ENCODE data around the gene PRRC2B. TPM values are rescaled to one million over a fixed set of nuclear protein-coding genes. Genes with fewer than 3 reads are reported as not detected.

Gene PRRC2B
- total and polyA plus RNA-seq, 2 of the 13 experiments (the other 11 are each of a cell fraction or from before 2014, with no cell fraction given) = 20.8 to 37.4 TPM

GRCh38 chr9:131545003-131545785, 151.3 kb downstream of the PRRC2B start, which contains the start of gene PRRT1B (continued):
- TF ChIP-seq, protein P1, sequence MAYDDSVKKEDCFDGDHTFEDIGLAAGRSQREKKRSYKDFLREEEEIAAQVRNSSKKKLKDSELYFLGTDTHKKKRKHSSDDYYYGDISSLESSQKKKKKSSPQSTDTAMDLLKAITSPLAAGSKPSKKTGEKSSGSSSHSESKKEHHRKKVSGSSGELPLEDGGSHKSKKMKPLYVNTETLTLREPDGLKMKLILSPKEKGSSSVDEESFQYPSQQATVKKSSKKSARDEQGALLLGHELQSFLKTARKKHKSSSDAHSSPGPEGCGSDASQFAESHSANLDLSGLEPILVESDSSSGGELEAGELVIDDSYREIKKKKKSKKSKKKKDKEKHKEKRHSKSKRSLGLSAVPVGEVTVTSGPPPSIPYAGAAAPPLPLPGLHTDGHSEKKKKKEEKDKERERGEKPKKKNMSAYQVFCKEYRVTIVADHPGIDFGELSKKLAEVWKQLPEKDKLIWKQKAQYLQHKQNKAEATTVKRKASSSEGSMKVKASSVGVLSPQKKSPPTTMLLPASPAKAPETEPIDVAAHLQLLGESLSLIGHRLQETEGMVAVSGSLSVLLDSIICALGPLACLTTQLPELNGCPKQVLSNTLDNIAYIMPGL (CRISPR knock-in tag; IDR thresholded peaks at IDR 0.05; ENCODE audit: borderline replicate concordance in 1 of 2, low read depth in 1 of 2) = peak; percentile 17 to 68; a peak in 2 of 4 replicates
- no peak for TF ChIP-seq CC2D1A (CRISPR knock-in tag; IDR thresholded peaks at IDR 0.05)
- TF ChIP-seq, protein P2, sequence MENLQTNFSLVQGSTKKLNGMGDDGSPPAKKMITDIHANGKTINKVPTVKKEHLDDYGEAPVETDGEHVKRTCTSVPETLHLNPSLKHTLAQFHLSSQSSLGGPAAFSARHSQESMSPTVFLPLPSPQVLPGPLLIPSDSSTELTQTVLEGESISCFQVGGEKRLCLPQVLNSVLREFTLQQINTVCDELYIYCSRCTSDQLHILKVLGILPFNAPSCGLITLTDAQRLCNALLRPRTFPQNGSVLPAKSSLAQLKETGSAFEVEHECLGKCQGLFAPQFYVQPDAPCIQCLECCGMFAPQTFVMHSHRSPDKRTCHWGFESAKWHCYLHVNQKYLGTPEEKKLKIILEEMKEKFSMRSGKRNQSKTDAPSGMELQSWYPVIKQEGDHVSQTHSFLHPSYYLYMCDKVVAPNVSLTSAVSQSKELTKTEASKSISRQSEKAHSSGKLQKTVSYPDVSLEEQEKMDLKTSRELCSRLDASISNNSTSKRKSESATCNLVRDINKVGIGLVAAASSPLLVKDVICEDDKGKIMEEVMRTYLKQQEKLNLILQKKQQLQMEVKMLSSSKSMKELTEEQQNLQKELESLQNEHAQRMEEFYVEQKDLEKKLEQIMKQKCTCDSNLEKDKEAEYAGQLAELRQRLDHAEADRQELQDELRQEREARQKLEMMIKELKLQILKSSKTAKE (CRISPR knock-in tag; IDR thresholded peaks at IDR 0.05; ENCODE audit: borderline replicate concordance) = peak; percentile 92
- TF ChIP-seq LBX2 (CRISPR knock-in tag; IDR thresholded peaks at IDR 0.05; ENCODE audit: borderline replicate concordance) = no peak
- TF ChIP-seq POGZ (CRISPR knock-in tag; IDR thresholded peaks at IDR 0.05) = peak; percentile 76
- TF ChIP-seq ZNF703 (CRISPR knock-in tag; IDR thresholded peaks at IDR 0.05; ENCODE audit: borderline replicate concordance) = 0 out of 2 replicates have a peak, but pooled peaks have one; percentile 9
- no peak for TF ChIP-seq ZSCAN30 (CRISPR knock-in tag; IDR thresholded peaks at IDR 0.05)
- no peak; the same call in 1 of the 2 replicates for TF ChIP-seq ZSCAN9 (CRISPR knock-in tag; IDR thresholded peaks at IDR 0.05; ENCODE audit: borderline replicate concordance)
- peak; percentile 73 for TF ChIP-seq PATZ1 (CRISPR knock-in tag; IDR thresholded peaks at IDR 0.05)
- TF ChIP-seq HMG20A (CRISPR knock-in tag; IDR thresholded peaks at IDR 0.05; ENCODE audit: borderline replicate concordance) = peak; percentile 68; the same call in 1 of the 2 replicates
- TF ChIP-seq GZF1 (CRISPR knock-in tag; IDR thresholded peaks at IDR 0.05) = no peak
- TF ChIP-seq TEAD3 (CRISPR knock-in tag; optimal IDR thresholded peaks at IDR 0.05; ENCODE audit: borderline replicate concordance) = peak; percentile 51
- no peak for TF ChIP-seq THYN1 (CRISPR knock-in tag; IDR thresholded peaks at IDR 0.05; ENCODE audit: borderline replicate concordance, low read depth)
- TF ChIP-seq TAF15 (IDR thresholded peaks at IDR 0.05; ENCODE audit: low read depth, low read length, poor library complexity, severe bottlenecking) = no peak
- no peak for TF ChIP-seq PCBP2 (optimal IDR thresholded peaks at IDR 0.05; ENCODE audit: low read depth, low read length, poor library complexity, severe bottlenecking)
- TF ChIP-seq RBFOX2 (IDR thresholded peaks at IDR 0.05; ENCODE audit: low read depth, low read length) = no peak
- TF ChIP-seq PAX8 (CRISPR knock-in tag; IDR thresholded peaks at IDR 0.05; ENCODE audit: borderline replicate concordance) = no peak
- TF ChIP-seq, protein P3, sequence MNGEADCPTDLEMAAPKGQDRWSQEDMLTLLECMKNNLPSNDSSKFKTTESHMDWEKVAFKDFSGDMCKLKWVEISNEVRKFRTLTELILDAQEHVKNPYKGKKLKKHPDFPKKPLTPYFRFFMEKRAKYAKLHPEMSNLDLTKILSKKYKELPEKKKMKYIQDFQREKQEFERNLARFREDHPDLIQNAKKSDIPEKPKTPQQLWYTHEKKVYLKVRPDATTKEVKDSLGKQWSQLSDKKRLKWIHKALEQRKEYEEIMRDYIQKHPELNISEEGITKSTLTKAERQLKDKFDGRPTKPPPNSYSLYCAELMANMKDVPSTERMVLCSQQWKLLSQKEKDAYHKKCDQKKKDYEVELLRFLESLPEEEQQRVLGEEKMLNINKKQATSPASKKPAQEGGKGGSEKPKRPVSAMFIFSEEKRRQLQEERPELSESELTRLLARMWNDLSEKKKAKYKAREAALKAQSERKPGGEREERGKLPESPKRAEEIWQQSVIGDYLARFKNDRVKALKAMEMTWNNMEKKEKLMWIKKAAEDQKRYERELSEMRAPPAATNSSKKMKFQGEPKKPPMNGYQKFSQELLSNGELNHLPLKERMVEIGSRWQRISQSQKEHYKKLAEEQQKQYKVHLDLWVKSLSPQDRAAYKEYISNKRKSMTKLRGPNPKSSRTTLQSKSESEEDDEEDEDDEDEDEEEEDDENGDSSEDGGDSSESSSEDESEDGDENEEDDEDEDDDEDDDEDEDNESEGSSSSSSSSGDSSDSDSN (CRISPR knock-in tag; IDR thresholded peaks at IDR 0.05) = peak; percentile 93
- no peak for TF ChIP-seq ZFP1 (CRISPR knock-in tag; IDR thresholded peaks at IDR 0.05)
- peak; percentile 28; the same call in 1 of the 2 replicates for TF ChIP-seq ZSCAN21 (CRISPR knock-in tag; IDR thresholded peaks at IDR 0.05; ENCODE audit: borderline replicate concordance)
